ENCODE data around the gene SHFL. TPM values are rescaled to one million over a fixed set of nuclear protein-coding genes. Genes with fewer than 3 reads are reported as not detected.

SHFL gene
- total RNA-seq, 1 donor from 2014 or later: 16.8 TPM

GRCh38 chr19:10106100-10106936 is 20.2 kb downstream of the SHFL start, which contains the start of gene PPAN:
PPAN (plus strand) TSS chr19:10106362; CDS start chr19:10106395, 33 bp downstream.
- H3K27ac Mint-ChIP-seq: peak within 1 kb of the TSS; percentile 80
- H3K4me1 Mint-ChIP-seq (ENCODE audit: unreplicated experiment): peaks cover 11% of the 10 kb centered on the region
- no peaks in the 10 kb centered on the region for H3K36me3 Mint-ChIP-seq
- DNase-seq (ENCODE audit: extremely low spot score, unreplicated experiment): peak; percentile 98
- H3K9me3 Mint-ChIP-seq: no peaks in the 10 kb centered on the region
- no peaks in the 10 kb centered on the region for H3K27me3 Mint-ChIP-seq
- no peak for TF ChIP-seq CTCF (conservative IDR thresholded peaks at IDR 0.05)
- H3K4me3 Mint-ChIP-seq: peak within 1 kb of the TSS; percentile 90

GRCh38 chr19:10107254-10107653 is 21.1 kb downstream of the SHFL start:
- Mint-ChIP-seq H3K9me3 (no peaks in the 10 kb centered on the region), H3K27ac (peak overlapping the region; percentile 73), H3K27me3 (no peaks in the 10 kb centered on the region), H3K4me1 (ENCODE audit: unreplicated experiment) (peaks cover 11% of the 10 kb centered on the region), H3K36me3 (no peaks in the 10 kb centered on the region), H3K4me3 (peak overlapping the region; percentile 90)
- no peak for TF ChIP-seq CTCF (conservative IDR thresholded peaks at IDR 0.05)
- no peak for DNase-seq (ENCODE audit: extremely low spot score, unreplicated experiment)

- no peak for TF ChIP-seq CTCF (conservative IDR thresholded peaks at IDR 0.05)
- Mint-ChIP-seq H3K9me3 (no peaks in the 10 kb centered on the region), H3K4me3 (peak overlapping the region; percentile 90), H3K4me1 (ENCODE audit: unreplicated experiment) (peaks cover 14% of the 10 kb centered on the region), H3K27ac (no peak overlapping the region), H3K36me3 (no peaks in the 10 kb centered on the region), H3K27me3 (no peaks in the 10 kb centered on the region)
- DNase-seq (ENCODE audit: extremely low spot score, unreplicated experiment): no peak
These were observed 21.8 kb downstream of the SHFL start for GRCh38 chr19:10107817-10108367.

GRCh38 chr19:10109528-10109927 is 23.4 kb downstream of the SHFL start:
- no peak for TF ChIP-seq CTCF (conservative IDR thresholded peaks at IDR 0.05)
- DNase-seq (ENCODE audit: extremely low spot score, unreplicated experiment): no peak
- H3K27me3 Mint-ChIP-seq: no peaks in the 10 kb centered on the region
- no peaks in the 10 kb centered on the region for H3K9me3 Mint-ChIP-seq
- H3K4me1 Mint-ChIP-seq (ENCODE audit: unreplicated experiment): peaks cover 15% of the 10 kb centered on the region
- H3K36me3 Mint-ChIP-seq: no peaks in the 10 kb centered on the region
- H3K27ac Mint-ChIP-seq: no peak overlapping the region
- H3K4me3 Mint-ChIP-seq: no peak overlapping the region

GRCh38 chr19:10110076-10110971 is 24.2 kb downstream of the SHFL start:
- Mint-ChIP-seq H3K4me3 (no peak overlapping the region), H3K9me3 (no peaks in the 10 kb centered on the region)

More at GRCh38 chr19:10110076-10110971, 24.2 kb downstream of the SHFL start:
- Mint-ChIP-seq H3K27me3 (no peaks in the 10 kb centered on the region), H3K4me1 (ENCODE audit: unreplicated experiment) (peaks cover 12% of the 10 kb centered on the region), H3K36me3 (no peaks in the 10 kb centered on the region), H3K27ac (no peak overlapping the region)
- no peak for DNase-seq (ENCODE audit: extremely low spot score, unreplicated experiment)
- no peak for TF ChIP-seq CTCF (conservative IDR thresholded peaks at IDR 0.05)
